ENCODE measurements around the gene ATG2A. TPM values are rescaled to one million over a fixed set of nuclear protein-coding genes. Genes with fewer than 3 reads are reported as not detected.

ATG2A gene
- total RNA-seq, 1 experiment from 2014 or later, result 6.0 TPM

GRCh38 chr11:64924910-64925284, 7.9 kb upstream of the ATG2A start:
- DNase-seq (ENCODE audit: low spot score), result no peak

- peak; percentile 96 for DNase-seq (ENCODE audit: low spot score)
Measured at GRCh38 chr11:64923944-64924909, 7.2 kb upstream of the ATG2A start, which contains the start of gene PPP2R5B. Gene PPP2R5B, plus strand, starts transcription at chr11:64924689. Its CDS starts 1,046 bp downstream, at chr11:64925735.

GRCh38 chr11:64923151-64923661, 6.2 kb upstream of the ATG2A start:
- no peak for DNase-seq (ENCODE audit: low spot score)

GRCh38 chr11:64921384-64921783, 4.4 kb upstream of the ATG2A start:
- no peak for DNase-seq (ENCODE audit: low spot score)

GRCh38 chr11:64920124-64920523, 3.1 kb upstream of the ATG2A start:
- DNase-seq (ENCODE audit: low spot score), result no peak

- DNase-seq (ENCODE audit: low spot score), result no peak
Measured at GRCh38 chr11:64919627-64920026, 2.6 kb upstream of the ATG2A start.

DNA sequence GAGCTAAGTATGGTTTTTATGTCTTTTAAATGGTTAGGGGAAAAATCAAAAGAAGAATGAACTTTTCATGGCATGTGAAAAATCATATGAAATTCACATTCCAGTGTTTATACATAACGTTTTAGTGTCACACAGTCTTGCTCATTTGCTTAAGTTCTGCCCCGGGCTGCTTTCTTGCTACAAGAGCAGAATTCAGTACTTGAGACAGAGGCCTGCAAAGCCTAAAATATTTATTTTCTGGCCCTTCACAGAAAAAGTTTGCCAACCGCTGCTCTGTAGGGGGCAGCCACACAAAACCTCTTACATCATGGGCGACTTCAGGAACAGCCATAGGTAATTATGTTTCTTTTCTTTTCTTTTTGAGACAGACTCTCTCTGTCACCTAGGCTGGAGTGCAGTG, 1.0 kb upstream of the ATG2A start:
- peak; percentile 38 for DNase-seq (ENCODE audit: low spot score)

DNA sequence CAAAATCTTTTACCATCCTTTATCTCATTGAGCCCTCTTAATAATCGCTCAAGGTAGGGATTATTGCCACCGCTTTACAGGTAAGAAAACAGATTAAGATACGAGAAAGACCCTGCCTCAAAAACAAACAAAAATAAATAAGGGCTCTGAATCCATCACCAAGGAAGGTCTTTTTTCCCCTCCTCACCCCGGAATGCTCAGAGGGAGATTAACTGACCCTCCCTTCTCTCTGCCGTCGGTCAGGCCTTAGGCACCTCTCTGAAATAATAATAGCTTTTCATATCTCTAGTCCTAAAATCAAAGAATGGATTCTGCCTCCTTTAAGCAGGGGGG, 620 bp upstream of the ATG2A start:
- DNase-seq (ENCODE audit: low spot score), result no peak

DNA sequence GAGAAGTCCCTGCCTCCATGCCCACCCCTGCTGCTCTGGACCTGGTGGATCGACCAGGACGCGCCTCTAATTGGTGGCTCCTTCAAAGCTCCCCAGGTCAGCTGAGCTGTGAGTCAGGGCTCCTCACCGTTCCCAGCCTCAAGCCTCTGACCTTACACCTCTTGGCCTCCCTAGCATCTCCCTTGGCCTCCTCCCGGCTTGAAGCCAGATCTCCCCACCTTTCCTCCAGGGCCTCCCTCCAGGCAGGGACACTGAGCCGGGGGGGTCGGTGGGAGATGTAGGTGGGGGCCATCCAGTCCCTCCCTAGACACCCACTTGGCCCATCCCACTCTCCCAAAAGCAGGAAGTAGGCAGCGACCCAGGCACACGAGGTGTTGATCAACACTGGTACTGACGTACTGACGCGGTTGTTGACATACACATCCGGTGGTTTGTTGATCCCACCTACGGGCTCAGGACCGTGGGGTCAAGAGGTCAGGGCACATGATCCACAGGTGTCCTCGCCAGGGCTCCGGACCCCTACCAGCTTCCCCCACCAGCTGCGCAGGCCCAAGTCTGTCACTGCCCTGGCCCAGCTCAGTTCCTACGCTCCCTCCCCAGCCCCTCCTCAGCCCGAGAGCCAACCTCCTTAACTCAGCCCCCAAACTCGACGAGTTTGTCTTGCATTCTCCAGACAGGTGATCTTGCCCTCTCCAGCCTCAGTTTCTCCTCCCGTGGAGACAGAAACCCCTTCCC, 802 bp downstream of the ATG2A start:
- DNase-seq (ENCODE audit: low spot score), result peak; percentile 42

- no peak for DNase-seq (ENCODE audit: low spot score)
Measured at GRCh38 chr11:64915376-64915887, 1.6 kb downstream of the ATG2A start.

- no peak for DNase-seq (ENCODE audit: low spot score)
Measured at GRCh38 chr11:64914123-64914522, 2.9 kb downstream of the ATG2A start.

DNA sequence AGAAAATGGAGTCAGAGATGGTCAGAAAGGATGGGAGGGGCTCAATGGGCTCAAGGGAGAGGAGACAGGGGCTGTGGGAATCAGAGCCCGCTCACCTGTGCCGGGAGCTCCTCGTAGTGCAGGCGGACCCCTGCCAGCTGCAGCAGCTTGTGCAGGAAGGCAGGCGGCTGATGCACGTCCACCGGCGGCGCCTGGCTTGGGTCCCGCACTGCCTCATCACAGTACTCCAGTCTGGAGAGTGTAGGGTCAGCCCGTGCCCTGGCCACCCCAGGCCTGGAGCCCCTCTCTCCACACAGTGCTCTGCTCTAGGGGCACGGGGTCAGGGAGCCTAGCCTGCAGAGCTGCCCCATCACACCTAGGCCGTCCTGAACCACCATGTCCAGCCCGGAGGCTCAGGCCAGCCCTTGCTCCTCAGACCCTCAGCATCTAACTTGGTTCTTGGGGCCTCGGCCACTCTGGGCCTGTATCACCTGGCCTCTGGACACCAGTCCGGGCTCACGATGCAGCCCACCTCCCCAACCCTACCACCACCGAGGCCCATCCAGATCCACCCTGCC, 3.8 kb downstream of the ATG2A start:
- DNase-seq (ENCODE audit: low spot score), result no peak

DNA sequence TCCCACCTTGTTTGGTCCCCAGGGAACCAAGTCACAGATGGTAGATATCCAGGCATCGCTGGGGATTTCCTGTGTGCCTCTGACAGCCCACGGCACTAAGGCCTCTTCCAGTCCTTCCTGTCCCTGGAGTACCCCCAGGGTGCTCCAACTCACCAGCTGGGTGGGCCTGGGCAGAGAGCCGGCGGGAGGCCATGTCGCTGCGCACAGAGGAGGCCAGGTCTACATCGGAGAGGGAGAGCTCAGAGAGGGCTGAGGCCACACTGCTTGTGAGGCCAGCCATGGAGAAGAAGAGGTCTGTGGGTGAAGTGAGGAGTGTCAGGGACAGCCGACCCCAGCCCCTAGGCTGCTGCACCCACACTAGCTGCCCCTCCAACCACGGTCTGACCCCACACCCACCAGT, 5.3 kb downstream of the ATG2A start:
- no peak for DNase-seq (ENCODE audit: low spot score)

DNA sequence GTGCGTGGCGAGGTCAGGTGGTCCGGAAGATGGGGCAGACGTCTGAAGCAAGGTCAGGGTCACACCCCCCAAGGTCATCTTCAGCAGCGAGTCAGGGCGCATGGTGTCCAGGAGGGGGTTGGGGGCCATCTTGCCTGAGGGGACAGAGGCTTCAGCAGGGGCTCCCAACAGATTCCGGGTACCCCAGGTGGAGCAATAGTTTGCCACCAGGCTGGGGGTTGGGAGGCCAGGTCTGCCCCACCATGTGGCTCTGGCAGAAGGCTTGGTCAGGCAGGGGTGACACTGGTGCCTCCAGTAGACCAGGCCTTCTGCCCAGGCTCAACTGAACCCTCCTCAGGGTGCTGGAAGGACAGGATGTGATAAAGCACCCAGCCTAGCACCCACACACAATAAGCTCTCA, 5.9 kb downstream of the ATG2A start:
- no peak for DNase-seq (ENCODE audit: low spot score)

DNA sequence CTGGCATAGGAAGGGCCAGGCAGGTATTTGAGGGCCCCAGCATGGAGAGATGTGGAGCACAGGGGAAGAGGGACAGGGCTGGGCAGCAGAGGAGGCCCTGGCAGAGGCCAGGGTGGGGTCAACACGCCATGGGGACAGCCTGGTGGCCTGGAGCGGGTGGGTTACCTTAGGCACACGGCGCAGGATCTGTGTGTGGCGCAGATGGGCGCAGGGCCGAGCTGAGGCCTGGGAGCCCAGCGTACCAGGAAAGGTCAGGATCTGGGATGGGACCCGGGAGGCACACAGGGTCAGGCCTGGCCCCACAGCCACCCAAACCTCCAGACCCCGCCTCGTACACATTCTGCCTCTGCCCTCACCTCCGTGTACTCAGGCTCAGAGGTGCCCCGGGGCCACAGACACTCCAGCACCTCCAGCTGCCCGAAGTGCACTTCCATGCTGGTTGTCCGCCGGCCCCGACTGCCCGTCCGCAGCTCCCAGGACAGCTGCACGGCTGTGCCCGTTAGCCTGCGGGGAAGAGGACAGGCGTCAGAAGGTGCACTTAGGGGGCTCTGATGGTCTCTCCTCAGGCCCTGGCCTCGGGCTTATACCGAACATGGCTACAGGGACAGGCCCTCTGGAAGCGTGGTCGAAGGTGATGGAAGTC, 6.4 kb downstream of the ATG2A start:
- no peak for DNase-seq (ENCODE audit: low spot score)

DNA sequence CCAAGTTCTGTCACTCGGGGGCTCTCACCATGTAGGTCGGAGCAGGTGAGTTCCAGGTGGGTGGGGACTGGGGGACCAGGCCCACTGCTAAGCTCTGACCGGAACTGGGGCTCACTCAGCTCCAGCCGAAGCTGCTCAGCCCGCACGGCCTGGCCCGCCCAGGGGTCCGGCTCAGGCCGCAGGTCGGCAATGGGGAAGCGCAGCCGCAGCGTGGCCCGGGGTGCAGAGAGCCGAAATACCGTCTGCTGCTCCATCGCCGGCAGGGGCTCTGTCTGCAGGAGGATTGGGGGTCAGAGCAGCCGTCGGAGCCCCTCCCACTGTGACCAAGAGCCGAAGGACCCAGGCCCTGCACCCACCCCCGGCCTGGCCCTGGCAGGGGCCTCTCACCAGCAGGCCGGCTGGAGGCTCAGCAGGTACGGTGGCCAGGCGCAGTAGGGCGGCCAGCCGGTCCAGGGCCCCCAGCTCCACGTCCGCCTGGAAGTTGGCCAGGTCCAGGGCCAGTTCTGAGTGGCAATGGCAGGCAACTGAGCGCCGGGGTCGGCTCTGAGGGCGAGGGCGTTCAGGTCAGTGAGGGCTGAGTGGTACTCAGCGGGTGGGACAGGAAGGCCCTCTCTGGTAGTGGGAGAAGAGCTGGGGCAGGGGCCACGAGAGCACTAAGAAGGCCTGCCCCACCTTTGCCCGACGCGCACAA, 7.2 kb downstream of the ATG2A start:
- DNase-seq (ENCODE audit: low spot score), result no peak

GRCh38 chr11:64908766-64909165, 8.2 kb downstream of the ATG2A start:
- no peak for DNase-seq (ENCODE audit: low spot score)

GRCh38 chr11:64906314-64906635, 10.7 kb downstream of the ATG2A start:
- no peak for DNase-seq (ENCODE audit: low spot score)

DNA sequence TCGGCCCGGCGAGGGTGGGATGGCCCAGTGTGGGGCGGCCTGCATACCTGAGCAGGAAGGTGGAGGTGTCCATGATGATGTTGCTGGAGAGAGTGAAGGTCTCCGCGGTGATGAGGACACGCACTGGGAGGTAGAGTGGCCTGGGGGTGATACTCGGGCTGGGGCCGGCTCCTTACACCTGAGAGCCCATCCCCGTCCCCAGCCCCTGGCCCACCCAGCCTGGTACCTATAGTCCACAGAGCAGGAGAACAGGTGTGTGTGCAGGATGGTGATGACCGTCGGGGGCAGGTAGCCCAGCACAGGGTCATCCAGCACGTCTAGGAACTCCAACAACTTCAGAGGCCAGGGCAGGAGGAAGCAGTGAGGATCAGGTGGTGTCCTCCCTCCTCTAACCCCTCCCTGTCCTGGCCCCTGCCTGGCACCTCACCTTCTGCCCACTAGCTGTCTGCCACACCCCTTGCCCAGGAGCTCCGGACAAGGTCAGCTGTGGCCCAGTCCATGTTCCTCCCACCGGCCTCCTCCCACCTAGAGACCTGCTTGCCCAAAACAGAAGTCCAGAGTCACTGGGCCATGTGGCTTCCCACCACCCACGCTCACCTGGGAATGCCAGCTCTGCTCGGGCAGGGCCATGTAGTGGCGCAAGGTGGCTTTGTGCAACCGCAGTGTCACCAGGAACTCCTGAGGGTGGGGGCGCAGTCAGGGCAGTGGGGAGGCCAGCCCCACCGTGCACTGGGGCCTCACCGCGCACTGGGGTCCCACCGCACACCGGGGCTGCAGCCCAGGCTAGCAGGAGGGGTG, 11.3 kb downstream of the ATG2A start:
- no peak for DNase-seq (ENCODE audit: low spot score)

GRCh38 chr11:64903291-64903833, 13.6 kb downstream of the ATG2A start:
- no peak for DNase-seq (ENCODE audit: low spot score)
